ENCODE data around the gene SLCO3A1.
A peak's percentile ranks its signal among the peaks of the same experiment; 100 is the strongest.

Gene SLCO3A1

DNA sequence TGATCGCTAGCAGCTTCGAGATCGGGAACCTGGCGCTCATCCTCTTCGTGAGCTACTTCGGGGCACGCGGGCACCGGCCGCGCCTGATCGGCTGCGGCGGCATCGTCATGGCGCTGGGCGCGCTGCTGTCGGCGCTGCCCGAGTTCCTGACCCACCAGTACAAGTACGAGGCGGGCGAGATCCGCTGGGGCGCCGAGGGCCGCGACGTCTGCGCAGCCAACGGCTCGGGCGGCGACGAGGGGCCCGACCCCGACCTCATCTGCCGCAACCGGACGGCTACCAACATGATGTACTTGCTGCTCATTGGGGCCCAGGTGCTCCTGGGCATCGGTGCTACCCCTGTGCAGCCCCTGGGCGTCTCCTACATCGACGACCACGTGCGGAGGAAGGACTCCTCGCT, 62.5 kb downstream of the SLCO3A1 start:
- no peak for DNase-seq

- no peak for DNase-seq
Measured at GRCh38 chr15:91917686-91918360, 64.3 kb downstream of the SLCO3A1 start.

GRCh38 chr15:91919014-91919534, 65.6 kb downstream of the SLCO3A1 start:
- no peak for DNase-seq

DNA sequence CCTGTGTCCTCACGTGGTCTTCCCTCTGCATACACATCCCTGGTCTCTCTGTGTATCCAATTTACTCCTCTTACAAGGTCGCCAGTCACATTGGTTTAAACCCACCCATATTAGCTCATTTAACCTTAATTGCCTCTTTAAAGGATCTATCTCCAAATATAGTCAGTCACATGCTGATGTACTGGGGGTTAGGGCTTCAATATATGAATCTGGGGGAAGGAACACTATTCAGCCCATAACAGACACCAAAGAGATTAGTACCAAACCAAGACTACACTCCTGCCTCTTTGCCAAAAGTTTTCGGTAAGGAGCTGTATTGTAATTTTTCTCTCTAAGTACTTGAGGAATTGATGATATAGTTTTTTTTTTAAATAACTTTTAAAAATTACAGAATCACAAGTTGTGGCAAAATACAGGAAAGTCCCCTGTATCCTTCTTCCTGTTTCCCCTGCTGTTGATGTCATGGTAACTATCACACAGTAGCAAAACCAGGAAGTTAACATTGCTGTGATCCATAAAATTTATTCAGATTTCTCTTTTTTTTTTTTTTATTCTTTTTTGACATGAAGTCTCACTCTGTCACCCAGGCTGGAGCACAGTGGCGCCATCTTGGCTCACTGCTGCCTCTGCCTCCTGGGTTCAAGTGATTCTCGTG, 67.8 kb downstream of the SLCO3A1 start:
- no peak for DNase-seq

- no peak for DNase-seq
Measured at GRCh38 chr15:91921843-91922198, 68.3 kb downstream of the SLCO3A1 start.

GRCh38 chr15:91922646-91923547, 69.4 kb downstream of the SLCO3A1 start:
- peak in 1 of 2 experiments; percentile 30 for DNase-seq

- no peak for DNase-seq
Measured at GRCh38 chr15:91924183-91924582, 70.7 kb downstream of the SLCO3A1 start.

DNA sequence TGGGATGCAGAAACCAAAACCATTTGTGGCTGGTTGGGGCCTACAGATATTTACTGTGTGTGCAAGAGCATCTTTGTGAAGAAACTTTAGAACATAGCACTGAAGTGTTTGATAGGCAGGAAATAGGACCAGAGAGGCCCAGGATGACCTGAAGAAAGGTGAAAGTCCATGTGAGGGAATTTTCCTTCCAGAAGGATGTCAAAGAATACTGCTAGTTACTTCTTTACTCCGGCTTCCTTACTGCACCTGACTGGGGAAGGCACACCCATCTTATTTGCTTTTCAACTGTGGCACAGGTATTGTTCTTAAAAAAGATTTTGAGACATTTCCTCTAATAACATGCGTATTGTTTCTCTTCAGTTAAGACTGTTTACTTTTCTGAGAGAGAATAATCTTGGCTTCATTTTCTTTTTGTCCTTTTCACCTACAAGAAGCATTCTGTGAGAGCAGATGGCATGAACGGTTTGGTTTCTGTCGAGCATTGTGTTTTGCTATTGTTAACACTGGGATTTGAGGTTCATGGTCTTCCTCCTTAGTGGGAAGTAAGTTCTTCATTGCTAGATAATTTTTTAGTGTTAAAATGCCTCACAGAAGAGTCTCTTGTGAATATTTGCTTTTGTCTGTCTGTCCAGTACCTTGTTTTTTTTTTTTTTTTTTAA, 71.5 kb downstream of the SLCO3A1 start:
- DNase-seq: no peak

DNA sequence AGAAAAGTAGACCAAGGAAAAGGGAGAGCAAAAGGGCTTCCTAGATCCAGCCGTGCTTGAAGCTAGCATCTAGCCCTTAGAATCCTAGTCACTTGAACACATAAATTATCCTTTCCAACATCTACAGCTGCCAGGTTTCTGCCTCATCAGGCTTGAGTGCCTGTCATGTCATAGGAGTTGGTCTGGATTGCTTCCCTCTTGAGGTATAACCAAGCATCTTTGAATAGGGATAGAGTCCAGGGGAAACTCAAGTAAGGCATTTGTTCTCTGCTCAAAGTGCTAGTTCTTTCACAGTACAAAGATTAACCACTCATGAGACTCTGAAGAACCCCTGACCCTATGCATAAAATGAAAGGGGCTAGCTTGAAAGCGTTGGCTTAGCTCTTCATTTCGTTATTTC, 72.3 kb downstream of the SLCO3A1 start:
- DNase-seq: no peak

GRCh38 chr15:91926908-91927270, 73.4 kb downstream of the SLCO3A1 start:
- DNase-seq: no peak

DNA sequence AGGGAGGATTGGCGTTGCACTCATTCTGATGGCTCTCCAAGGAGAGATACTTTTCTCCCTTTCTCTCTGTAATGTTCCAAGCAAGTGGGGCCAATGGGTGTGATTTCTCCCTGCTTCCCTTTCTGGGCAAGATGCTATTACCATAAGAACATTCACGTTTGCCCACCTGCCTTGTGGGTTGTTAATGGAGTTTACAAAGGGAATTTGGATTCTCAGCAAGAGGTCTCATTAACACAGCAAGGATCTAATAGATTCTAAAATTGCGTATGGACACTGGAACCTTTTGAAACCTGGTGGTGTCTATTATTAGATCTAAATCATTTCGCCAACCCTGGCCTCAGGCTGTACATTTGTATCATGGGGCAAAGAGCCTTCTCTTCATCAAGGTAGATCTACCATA, 74.1 kb downstream of the SLCO3A1 start:
- no peak for DNase-seq

GRCh38 chr15:91928675-91929074, 75.2 kb downstream of the SLCO3A1 start:
- DNase-seq: no peak

- no peak for DNase-seq
Measured at GRCh38 chr15:91929509-91929908, 76.0 kb downstream of the SLCO3A1 start.

DNA sequence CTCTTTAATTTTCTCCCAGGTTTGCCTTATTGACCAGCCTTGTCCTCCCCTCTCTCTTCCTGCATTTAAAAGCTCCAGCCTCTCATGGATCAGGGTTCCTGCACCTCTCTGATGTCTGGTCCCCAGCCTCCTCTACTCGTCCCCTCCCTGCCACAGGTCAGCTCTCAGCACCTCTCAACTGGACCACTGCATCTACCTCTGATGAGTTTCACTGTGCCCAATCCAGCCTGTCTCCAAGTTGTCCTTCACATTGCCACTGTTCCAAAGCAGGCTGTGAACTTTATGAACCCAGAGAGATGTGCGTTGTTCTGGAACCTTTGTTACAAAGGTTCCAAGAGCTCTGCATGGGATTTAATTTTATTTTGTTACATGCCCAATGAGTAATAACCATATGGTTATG, 76.6 kb downstream of the SLCO3A1 start:
- no peak for DNase-seq

DNA sequence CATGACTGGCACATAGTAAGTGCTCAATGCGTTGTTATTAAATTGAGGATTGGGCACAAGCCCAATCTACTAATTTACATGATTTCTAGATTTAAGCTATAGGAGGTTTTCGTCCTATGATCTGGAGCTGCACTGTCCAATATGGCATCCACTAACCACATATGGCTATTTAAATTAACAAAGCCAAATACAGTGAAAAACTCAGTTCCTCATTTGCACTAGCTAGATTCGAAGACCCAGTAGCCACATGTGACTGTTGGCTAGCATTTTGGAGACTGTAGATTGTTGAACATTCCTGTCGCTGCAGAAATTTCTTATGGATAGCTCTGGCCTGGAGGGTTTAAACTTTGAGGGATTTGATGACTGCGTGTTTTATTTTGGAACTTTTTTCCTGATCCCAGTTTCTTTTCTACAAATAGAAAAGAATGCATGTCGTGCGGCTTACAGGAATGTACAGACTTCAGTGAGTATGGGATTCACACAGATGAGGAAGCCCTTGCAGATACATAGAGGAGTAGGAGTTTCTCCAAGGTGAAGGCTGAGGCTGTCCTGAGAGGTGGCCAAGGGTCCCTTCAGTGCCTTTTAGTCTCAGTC, 82.8 kb downstream of the SLCO3A1 start:
- DNase-seq: no peak

GRCh38 chr15:91936927-91937326, 83.4 kb downstream of the SLCO3A1 start:
- DNase-seq: no peak

DNA sequence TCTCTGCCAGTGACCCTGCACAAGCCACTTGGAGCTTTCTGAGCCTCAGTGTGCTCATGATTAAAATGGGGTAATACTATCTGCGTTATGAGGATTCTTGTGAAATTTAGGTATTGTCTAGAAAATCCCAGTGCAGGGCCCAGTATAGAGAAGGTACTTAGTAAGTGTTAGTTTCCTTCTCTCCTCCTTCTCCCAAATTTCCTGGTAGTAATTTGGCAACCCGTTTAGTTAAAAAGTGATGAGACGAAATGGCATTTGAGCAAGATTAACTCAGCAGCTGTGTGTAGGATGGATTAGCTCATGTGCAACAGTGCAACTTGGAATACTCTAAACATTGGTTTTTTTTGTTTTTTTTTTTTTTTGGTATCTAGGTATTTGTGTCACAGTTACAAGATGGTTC, 84.6 kb downstream of the SLCO3A1 start:
- DNase-seq: no peak

DNA sequence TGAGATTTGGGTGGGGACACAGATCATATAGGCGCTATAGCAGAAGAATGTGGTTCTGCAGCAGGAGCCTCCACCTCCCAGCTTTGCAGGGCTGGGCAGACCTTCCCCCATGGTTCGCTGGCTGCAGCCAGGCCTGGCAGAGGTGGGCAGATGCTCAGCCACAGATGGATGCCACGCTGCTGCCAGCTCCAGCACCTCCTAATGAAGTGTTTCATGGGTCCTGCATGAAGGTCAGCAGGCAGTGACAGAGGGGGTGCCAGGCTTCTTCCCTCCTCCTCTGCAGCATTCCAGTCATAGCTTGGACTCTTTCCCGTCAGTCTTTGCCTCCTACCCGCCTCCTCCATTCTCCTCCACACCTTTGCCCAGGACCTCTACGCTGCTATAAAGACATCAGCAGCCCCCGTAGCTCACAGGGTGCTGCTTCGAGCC, 85.9 kb downstream of the SLCO3A1 start:
- no peak for DNase-seq

- no peak for DNase-seq
Measured at GRCh38 chr15:91940496-91941381, 87.2 kb downstream of the SLCO3A1 start.

- no peak for DNase-seq
Measured at GRCh38 chr15:91941871-91942658, 88.6 kb downstream of the SLCO3A1 start.

All from SHP77 (cell line).